Endothelial cell of umbilical vein (primary cell): Measurements from ENCODE around the gene ANKS1B. TPM values are rescaled to one million over a fixed set of nuclear protein-coding genes. Genes with fewer than 3 reads are reported as not detected.

Experiments
- BruUV-seq: library from RNA; stranded (reverse); fragments of 400-500 nt; replicated peaks from 2 replicates; lab custom pipeline; 2021; lab: Mats Ljungman, UMichigan
- CTCF ChIA-PET: fragments of 300-600, 350-600 bp; sonication (Branson Sonifier 250); formaldehyde crosslinking; loops from one replicate; lab custom pipeline; 2021; ENCODE audit warnings: antibody characterized with exemption, inconsistent platforms; lab: Charles Lee
- POLR2A ChIA-PET: fragments of 300-600, 350-600 bp; sonication (Branson Sonifier 250); formaldehyde crosslinking; loops from one replicate; lab custom pipeline; 2021; ENCODE audit warnings: antibody characterized with exemption, inconsistent platforms; lab: Charles Lee
- DNase-seq: peaks from one replicate; pipeline ENCODE4 v3.0.0-alpha.2; 2011; ENCODE audit warnings: low read depth, low spot score
- FAIRE-seq: peaks from 2 replicates; lab custom pipeline; 2011; peaks lifted over from hg19 to GRCh38; lab: Jason Lieb, UNC
- H2AFZ ChIP-seq: 2 replicates; pipeline ENCODE4 v1.6.0; 2012; ENCODE audit warnings: low read depth, low read length, control low read depth, inconsistent platforms
- H3K27ac ChIP-seq: 2 replicates; pipeline ENCODE4 v1.5.1; 2011; ENCODE audit warnings: low read depth, mild to moderate bottlenecking, control low read depth, low read length, moderate library complexity; ENCODE audit not compliant: insufficient read depth
- H3K27me3 ChIP-seq, 2 experiments: 2 replicates each; pipeline versions ENCODE4 v1.6.0 to v1.6.1; 2011; ENCODE audit warnings: low read length in 2 of 2, mixed read lengths in 1 of 2; ENCODE audit not compliant: control insufficient read depth in 2 of 2, insufficient read depth in 2 of 2
- H3K36me3 ChIP-seq, 2 experiments: 2 replicates in 1 of 2; 3 replicates in 1 of 2; pipeline ENCODE4 v1.5.1; 2011; ENCODE audit warnings: low read length in 2 of 2, mild to moderate bottlenecking in 1 of 2, moderate library complexity in 1 of 2; ENCODE audit not compliant: control insufficient read depth in 2 of 2, insufficient read depth in 2 of 2; ENCODE audit errors: extremely low read depth in 1 of 2
- H3K4me1 ChIP-seq: 3 replicates; pipeline ENCODE4 v1.5.1; 2011; ENCODE audit warnings: mild to moderate bottlenecking, low read length; ENCODE audit not compliant: control insufficient read depth, insufficient read depth; ENCODE audit errors: extremely low read depth
- H3K4me2 ChIP-seq: 2 replicates; pipeline ENCODE4 v1.6.1; 2011; ENCODE audit warnings: low read length, control low read depth, mixed read lengths; ENCODE audit not compliant: insufficient read depth
- H3K4me3 ChIP-seq, 3 experiments: fragments of 200-600 bp in 1 of 3; sonication (generic), shearing (Covaris generic) in 1 of 3; replicated peaks in 1 of 3; 2 replicates each; pipeline ENCODE4 v1.5.1; 2011 to 2016; ENCODE audit warnings: control low read depth in 3 of 3, low read length in 3 of 3, mild to moderate bottlenecking in 2 of 3, inconsistent platforms in 1 of 3, low read depth in 1 of 3, moderate library complexity in 1 of 3; ENCODE audit not compliant: insufficient read depth in 1 of 3
- H3K79me2 ChIP-seq: 2 replicates; pipeline ENCODE4 v1.6.0; 2012; ENCODE audit warnings: low read length, inconsistent platforms; ENCODE audit not compliant: control insufficient read depth, insufficient read depth
- H3K9ac ChIP-seq: replicated peaks from 2 replicates; pipeline ENCODE3; 2011; ENCODE audit warnings: low read length, control low read depth; ENCODE audit not compliant: insufficient read depth; ENCODE audit errors: extremely low read depth
- H3K9me1 ChIP-seq: replicated peaks from 3 replicates; pipeline ENCODE4 v1.6.0; 2011; ENCODE audit warnings: mild to moderate bottlenecking, low read length; ENCODE audit not compliant: control insufficient read depth, insufficient read depth; ENCODE audit errors: extremely low read depth
- H3K9me3 ChIP-seq: replicated peaks from 2 replicates; pipeline ENCODE4 v1.5.1; 2012; ENCODE audit warnings: low read length, inconsistent platforms; ENCODE audit not compliant: control insufficient read depth, insufficient read depth
- H4K20me1 ChIP-seq: replicated peaks from 2 replicates; pipeline ENCODE3; 2011; ENCODE audit warnings: mild to moderate bottlenecking, low read length; ENCODE audit not compliant: control insufficient read depth, insufficient read depth; ENCODE audit errors: extremely low read depth
- EZH2 ChIP-seq: IDR thresholded peaks from 2 replicates; pipeline ENCODE4 v1.6.1; 2012; ENCODE audit warnings: borderline replicate concordance, low read depth, mild to moderate bottlenecking, moderate library complexity, low read length, inconsistent platforms; ENCODE audit not compliant: severe bottlenecking
- GATA2 ChIP-seq: IDR thresholded peaks from 2 replicates; pipeline ENCODE4 v1.7.0; 2011; ENCODE audit warnings: low read depth, mild to moderate bottlenecking, moderate library complexity, mixed read lengths, low read length; ENCODE audit not compliant: insufficient read length, insufficient read depth
- JUN ChIP-seq: IDR thresholded peaks from 2 replicates; pipeline ENCODE4 v1.6.1; 2011; ENCODE audit warnings: borderline replicate concordance, low read depth; ENCODE audit not compliant: insufficient read length, insufficient read depth
- MYC ChIP-seq: IDR thresholded peaks from one replicate; pipeline ENCODE4 v1.6.1; 2011; ENCODE audit warnings: mild to moderate bottlenecking, low read depth, low read length
- POLR2A ChIP-seq: IDR thresholded peaks from 2 replicates; pipeline ENCODE4 v1.6.1; 2012; ENCODE audit warnings: low read depth, mild to moderate bottlenecking, control low read depth, low read length
- POLR2AphosphoS5 ChIP-seq: IDR thresholded peaks from 2 replicates; pipeline ENCODE4 v1.6.1; 2012; ENCODE audit warnings: low read depth, mild to moderate bottlenecking, control low read depth, low read length, moderate library complexity; ENCODE audit not compliant: insufficient read depth
- dilution Hi-C: fragments of 300-500 bp; cut with MboI; formaldehyde crosslinking; loops from one replicate; pipeline ENCODE4 v1.15.0; 2019; ENCODE audit warnings: low sequenced_read_pairs; ENCODE audit not compliant: extremely low pct_ligation_motif_present
- intact Hi-C: fragments of 100-400 bp; cut with micrococcal nuclease; formaldehyde crosslinking; loops from one replicate; pipeline ENCODE4 v1.10.0; 2022
- polyA plus RNA-seq, 4 experiments: library from polyadenylated mRNA; depleted of rRNA in 3 of 4; stranded (reverse) in 3 of 4; unstranded in 1 of 4; fragments of >200 nt; gene quantifications; 2 replicates each; pipeline versions ENCODE4 v1.2.1 to v1.2.3, GENCODE V29; 2011 to 2012; ENCODE audit warnings: missing spikeins in 1 of 4
- total RNA-seq: library from RNA; stranded (reverse); gene quantifications from 2 replicates; pipeline ENCODE4 v1.2.3, GENCODE V29; 2021
- TF ChIP-seq, protein P1 (sequence below): IDR thresholded peaks from 2 replicates; pipeline ENCODE4 v1.6.1; 2011; ENCODE audit not compliant: insufficient read depth, insufficient read length
- TF ChIP-seq, protein P2 (sequence below), 2 donors: IDR thresholded peaks; 1 replicate in 1 of 2; 2 replicates in 1 of 2; pipeline ENCODE4 v1.5.1; 2011; ENCODE audit warnings: low read length in 2 of 2, mild to moderate bottlenecking in 2 of 2, moderate library complexity in 2 of 2, control low read depth in 1 of 2, inconsistent platforms in 1 of 2, low read depth in 1 of 2; ENCODE audit not compliant: insufficient read depth in 1 of 2; ENCODE audit errors: extremely low read depth in 1 of 2

The ANKS1B gene
- total and polyA plus RNA-seq, 2 donors (not counting 3 experiments of a cell fraction or from before 2014, with no cell fraction given): 0.15 to 0.38 TPM

DNA sequence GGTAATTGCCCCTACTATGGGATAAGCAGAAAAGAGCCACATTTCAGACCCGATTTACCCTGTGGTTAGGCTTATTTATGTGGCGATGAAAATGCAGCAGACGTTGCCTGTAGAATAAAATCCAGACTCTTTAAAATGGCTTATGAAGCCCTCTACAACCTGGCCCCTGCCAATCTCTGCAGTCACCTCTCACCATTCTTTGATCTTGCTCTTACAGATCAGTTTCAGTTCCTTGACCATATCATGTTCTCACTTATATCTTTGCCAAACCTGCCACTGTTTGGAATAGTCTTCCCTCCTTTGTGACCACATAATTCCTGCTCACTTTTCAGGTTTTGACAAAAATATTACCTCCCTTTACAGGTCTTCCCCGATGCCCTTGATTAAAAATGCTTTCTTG lies 601.5 kb downstream of the ANKS1B start:
- no peak overlapping the region for H3K27ac ChIP-seq
- no peaks in the 10 kb centered on the region for H3K27me3 ChIP-seq
- ChIA-PET CTCF (no interaction called here), POLR2A (no interaction called here)
- peaks cover 5% of the 10 kb centered on the region for H3K9me3 ChIP-seq
- no peaks in the 10 kb centered on the region for H3K36me3 ChIP-seq
- H3K9ac ChIP-seq: no peak overlapping the region
- no peak overlapping the region for H2AFZ ChIP-seq
- intact Hi-C loops (no loop called here), dilution Hi-C loops (no loop called here)
- FAIRE-seq: no peak
- no peaks in the 10 kb centered on the region for H3K9me1 ChIP-seq
- H3K4me3 ChIP-seq: no peak overlapping the region
- H3K79me2 ChIP-seq: no peaks in the 10 kb centered on the region
- no peaks in the 10 kb centered on the region for H4K20me1 ChIP-seq
- no peaks in the 10 kb centered on the region for H3K4me1 ChIP-seq
- no peak overlapping the region for H3K4me2 ChIP-seq
- no peak for TF ChIP-seq EZH2
- no peak for TF ChIP-seq POLR2AphosphoS5
- TF ChIP-seq, protein P1, sequence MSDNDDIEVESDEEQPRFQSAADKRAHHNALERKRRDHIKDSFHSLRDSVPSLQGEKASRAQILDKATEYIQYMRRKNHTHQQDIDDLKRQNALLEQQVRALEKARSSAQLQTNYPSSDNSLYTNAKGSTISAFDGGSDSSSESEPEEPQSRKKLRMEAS: no peak
- TF ChIP-seq, protein P2, sequence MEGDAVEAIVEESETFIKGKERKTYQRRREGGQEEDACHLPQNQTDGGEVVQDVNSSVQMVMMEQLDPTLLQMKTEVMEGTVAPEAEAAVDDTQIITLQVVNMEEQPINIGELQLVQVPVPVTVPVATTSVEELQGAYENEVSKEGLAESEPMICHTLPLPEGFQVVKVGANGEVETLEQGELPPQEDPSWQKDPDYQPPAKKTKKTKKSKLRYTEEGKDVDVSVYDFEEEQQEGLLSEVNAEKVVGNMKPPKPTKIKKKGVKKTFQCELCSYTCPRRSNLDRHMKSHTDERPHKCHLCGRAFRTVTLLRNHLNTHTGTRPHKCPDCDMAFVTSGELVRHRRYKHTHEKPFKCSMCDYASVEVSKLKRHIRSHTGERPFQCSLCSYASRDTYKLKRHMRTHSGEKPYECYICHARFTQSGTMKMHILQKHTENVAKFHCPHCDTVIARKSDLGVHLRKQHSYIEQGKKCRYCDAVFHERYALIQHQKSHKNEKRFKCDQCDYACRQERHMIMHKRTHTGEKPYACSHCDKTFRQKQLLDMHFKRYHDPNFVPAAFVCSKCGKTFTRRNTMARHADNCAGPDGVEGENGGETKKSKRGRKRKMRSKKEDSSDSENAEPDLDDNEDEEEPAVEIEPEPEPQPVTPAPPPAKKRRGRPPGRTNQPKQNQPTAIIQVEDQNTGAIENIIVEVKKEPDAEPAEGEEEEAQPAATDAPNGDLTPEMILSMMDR (IDR thresholded peaks at IDR 0.05; ENCODE audit: extremely low read depth in 1 of 2, insufficient read depth in 1 of 2, low read depth in 1 of 2, low read length in 2 of 2): no peak
- TF ChIP-seq JUN: no peak
- TF ChIP-seq MYC: no peak
- no peak for TF ChIP-seq POLR2A
- TF ChIP-seq GATA2: no peak
- DNase-seq: no peak
- no TSS peak for BruUV-seq
